Mesothelial cell of epicardium (in vitro differentiated cells): ENCODE data around the gene SPAG17. TPM values are rescaled to one million over a fixed set of nuclear protein-coding genes. Genes with fewer than 3 reads are reported as not detected.

ENCODE experiments used
- DNase-seq, 2 experiments: peaks; one replicate each; pipeline ENCODE4 v3.0.0; 2021; ENCODE audit warnings: low spot score in 2 of 2; ENCODE audit not compliant: unreplicated experiment in 2 of 2
- H3K27ac Mint-ChIP-seq: 2 replicates; pipeline ENCODE4 v1.8.0; 2021; ENCODE audit warnings: mixed read lengths
- H3K27me3 Mint-ChIP-seq: 2 replicates; pipeline ENCODE4 v1.8.0; 2021; ENCODE audit warnings: low read depth, mixed read lengths
- H3K36me3 Mint-ChIP-seq: 2 replicates; pipeline ENCODE4 v1.8.0; 2021; ENCODE audit warnings: mixed read lengths
- H3K4me1 Mint-ChIP-seq: 2 replicates; pipeline ENCODE4 v1.8.0; 2021; ENCODE audit warnings: mixed read lengths
- H3K4me3 Mint-ChIP-seq: 2 replicates; pipeline ENCODE4 v1.8.0; 2021; ENCODE audit warnings: mild to moderate bottlenecking, moderate library complexity, mixed read lengths
- H3K9me3 Mint-ChIP-seq: 2 replicates; pipeline ENCODE4 v1.8.0; 2021; ENCODE audit warnings: mixed read lengths
- total RNA-seq: library from RNA; stranded (reverse); gene quantifications from 3 replicates; pipeline ENCODE4 v1.2.1, GENCODE V29; 2021
- TF ChIP-seq, protein P1 (sequence below): fragments of 200-600 bp; sonication (generic); IDR thresholded peaks from one replicate; pipeline ENCODE4 v1.5.0; 2021; ENCODE audit warnings: antibody characterized with exemption; ENCODE audit not compliant: unreplicated experiment

Gene SPAG17
- total RNA-seq, 1 donor from 2014 or later, result 2.7 TPM

DNA sequence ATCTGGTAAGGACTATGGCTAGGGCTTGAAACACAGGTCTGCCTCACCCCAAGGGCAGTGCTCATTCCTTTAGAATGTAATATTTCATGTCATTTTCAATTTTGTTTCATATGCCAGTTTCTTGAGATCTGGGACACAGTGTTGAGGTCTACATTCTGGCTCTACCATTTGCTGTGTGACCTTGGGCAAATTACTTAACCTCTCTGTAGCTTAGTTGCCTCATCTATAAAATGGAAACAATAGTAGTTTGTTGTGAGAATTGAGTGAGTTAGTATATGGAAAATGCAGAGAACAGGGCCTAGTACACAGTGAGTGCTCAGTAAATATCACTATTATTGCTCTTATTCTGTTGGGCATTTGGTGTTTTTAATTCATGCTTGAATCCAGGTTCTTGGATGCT, 171.1 kb downstream of the SPAG17 start:
- Mint-ChIP-seq H3K36me3 (no peaks in the 10 kb centered on the region), H3K9me3 (peaks cover 4% of the 10 kb centered on the region), H3K4me1 (peaks cover 3% of the 10 kb centered on the region), H3K4me3 (no peak overlapping the region), H3K27me3 (no peaks in the 10 kb centered on the region), H3K27ac (no peak overlapping the region)
- DNase-seq, result no peak
- TF ChIP-seq, protein P1, sequence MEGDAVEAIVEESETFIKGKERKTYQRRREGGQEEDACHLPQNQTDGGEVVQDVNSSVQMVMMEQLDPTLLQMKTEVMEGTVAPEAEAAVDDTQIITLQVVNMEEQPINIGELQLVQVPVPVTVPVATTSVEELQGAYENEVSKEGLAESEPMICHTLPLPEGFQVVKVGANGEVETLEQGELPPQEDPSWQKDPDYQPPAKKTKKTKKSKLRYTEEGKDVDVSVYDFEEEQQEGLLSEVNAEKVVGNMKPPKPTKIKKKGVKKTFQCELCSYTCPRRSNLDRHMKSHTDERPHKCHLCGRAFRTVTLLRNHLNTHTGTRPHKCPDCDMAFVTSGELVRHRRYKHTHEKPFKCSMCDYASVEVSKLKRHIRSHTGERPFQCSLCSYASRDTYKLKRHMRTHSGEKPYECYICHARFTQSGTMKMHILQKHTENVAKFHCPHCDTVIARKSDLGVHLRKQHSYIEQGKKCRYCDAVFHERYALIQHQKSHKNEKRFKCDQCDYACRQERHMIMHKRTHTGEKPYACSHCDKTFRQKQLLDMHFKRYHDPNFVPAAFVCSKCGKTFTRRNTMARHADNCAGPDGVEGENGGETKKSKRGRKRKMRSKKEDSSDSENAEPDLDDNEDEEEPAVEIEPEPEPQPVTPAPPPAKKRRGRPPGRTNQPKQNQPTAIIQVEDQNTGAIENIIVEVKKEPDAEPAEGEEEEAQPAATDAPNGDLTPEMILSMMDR, result no peak

DNA sequence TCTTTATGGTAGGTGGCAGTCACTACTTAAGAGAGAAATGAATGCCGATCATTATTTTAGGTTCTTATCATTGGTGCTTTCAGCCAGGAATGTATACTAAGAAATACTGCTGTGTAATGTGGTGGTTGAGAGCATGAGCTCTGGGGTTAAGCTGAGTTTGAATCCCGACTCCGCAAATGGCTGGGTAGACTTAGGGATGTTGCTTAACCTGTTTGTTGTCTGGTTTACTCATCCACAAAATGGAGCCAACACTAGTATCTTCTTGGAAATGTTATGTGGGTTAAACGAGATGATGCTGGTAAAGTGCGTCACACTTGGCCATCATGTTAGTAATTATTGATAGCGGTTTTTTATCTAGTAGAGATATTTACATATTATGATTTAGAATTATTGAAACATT, 171.7 kb downstream of the SPAG17 start:
- no peak for DNase-seq
- no peak overlapping the region for H3K4me3 Mint-ChIP-seq
- H3K27ac Mint-ChIP-seq, result no peak overlapping the region
- H3K27me3 Mint-ChIP-seq, result no peaks in the 10 kb centered on the region
- H3K9me3 Mint-ChIP-seq, result peaks cover 4% of the 10 kb centered on the region
- H3K36me3 Mint-ChIP-seq, result no peaks in the 10 kb centered on the region
- H3K4me1 Mint-ChIP-seq, result peaks cover 3% of the 10 kb centered on the region
- TF ChIP-seq, protein P1, result no peak

DNA sequence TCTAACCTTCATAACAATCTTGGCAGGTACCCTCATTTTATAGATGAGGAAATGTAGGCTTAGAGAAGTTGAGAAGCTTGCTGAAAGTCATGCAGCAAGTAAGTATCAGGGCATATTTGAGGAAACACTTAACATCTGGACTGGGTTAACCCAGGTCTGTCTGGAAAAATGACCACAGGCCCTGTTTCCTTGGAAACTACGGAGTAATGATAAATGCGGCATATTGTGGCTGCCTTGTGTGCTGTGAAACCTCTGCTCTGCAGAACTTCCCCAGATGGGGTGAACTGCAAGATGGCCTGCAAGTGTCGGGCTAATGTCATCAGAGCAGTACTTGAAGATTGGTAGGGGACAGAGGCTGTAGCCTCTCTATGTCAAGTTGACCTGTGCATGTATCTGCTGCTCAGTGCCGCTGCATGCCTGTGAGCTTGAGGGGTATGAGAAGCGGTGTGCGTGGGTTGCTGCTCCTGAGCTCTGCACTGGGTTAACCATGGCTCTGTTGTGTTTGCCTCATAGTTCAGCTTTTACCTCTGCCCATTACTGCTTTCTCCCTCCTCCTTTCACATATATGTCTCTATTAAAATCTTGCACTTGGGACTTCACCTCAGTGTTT, 172.4 kb downstream of the SPAG17 start:
- peaks cover 3% of the 10 kb centered on the region for H3K4me1 Mint-ChIP-seq
- peaks cover 4% of the 10 kb centered on the region for H3K9me3 Mint-ChIP-seq
- DNase-seq, result no peak
- H3K4me3 Mint-ChIP-seq, result no peak overlapping the region
- no peaks in the 10 kb centered on the region for H3K36me3 Mint-ChIP-seq
- TF ChIP-seq, protein P1, result no peak
- no peaks in the 10 kb centered on the region for H3K27me3 Mint-ChIP-seq
- no peak overlapping the region for H3K27ac Mint-ChIP-seq

DNA sequence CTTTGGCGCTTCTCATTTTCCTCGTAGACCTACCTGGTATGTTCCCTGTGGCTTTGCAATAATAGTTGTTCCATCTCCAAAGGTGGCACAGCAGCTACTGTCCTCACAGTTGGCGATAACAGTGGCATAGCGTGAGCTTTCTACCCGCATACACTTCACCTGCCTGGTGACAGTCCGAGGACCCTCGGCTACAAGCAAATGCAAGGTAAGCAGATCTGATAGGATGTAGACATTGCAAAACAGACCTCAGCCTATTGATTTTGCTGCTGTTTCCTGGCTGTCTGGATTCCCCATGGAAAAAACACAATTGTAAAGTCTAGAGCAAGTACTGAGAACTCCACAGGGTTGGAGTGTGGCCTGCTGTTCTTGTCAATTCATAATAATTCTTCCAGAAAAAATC, 177.0 kb downstream of the SPAG17 start:
- no peaks in the 10 kb centered on the region for H3K27me3 Mint-ChIP-seq
- peaks cover 13% of the 10 kb centered on the region for H3K9me3 Mint-ChIP-seq
- no peak overlapping the region for H3K27ac Mint-ChIP-seq
- no peak for DNase-seq
- TF ChIP-seq, protein P1, result no peak
- no peaks in the 10 kb centered on the region for H3K36me3 Mint-ChIP-seq
- H3K4me3 Mint-ChIP-seq, result no peak overlapping the region
- peaks cover 2% of the 10 kb centered on the region for H3K4me1 Mint-ChIP-seq

DNA sequence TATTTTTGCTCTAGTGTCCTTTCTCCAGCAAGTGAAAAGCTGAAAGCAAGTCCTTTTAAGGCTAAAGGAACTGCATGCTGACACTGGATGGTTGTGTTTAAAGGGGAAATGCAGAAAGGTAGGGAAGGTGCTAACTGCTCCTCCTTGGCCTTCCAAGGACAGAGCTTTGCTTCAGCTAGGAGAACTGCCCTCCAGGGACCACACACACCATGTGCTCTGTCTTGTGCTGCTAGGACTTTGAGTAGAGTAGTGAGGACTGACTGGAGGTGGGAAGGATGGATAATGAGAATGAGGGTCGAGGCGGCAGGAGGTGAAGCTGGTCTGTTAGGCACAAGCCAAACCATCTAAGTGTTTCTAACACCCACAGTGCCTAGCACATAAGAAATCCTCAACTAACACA, 177.6 kb downstream of the SPAG17 start:
- no peaks in the 10 kb centered on the region for H3K4me1 Mint-ChIP-seq
- TF ChIP-seq, protein P1, result no peak
- no peaks in the 10 kb centered on the region for H3K36me3 Mint-ChIP-seq
- H3K27me3 Mint-ChIP-seq, result no peaks in the 10 kb centered on the region
- DNase-seq, result no peak
- H3K4me3 Mint-ChIP-seq, result no peak overlapping the region
- H3K9me3 Mint-ChIP-seq, result peaks cover 17% of the 10 kb centered on the region
- no peak overlapping the region for H3K27ac Mint-ChIP-seq

DNA sequence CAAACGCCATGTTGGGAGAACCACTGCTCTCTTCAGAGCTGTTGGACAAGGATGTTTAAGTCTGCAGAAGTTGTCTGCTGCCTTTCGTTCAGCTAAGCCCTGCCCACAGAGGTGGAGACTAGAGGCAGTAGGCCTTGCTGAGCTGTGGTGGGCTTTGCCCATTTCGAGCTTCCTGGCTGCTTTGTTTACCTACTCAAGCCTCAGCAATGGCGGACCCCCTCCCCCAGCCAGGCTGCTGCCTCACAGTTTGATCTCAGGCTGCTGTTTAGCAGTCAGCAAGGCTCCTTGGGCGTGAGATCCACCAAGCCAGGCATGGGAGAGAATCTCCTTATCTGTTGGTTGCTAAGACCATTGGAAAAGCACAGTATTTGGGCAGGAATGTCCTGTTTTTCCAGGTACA, 180.7 kb downstream of the SPAG17 start:
- TF ChIP-seq, protein P1, result no peak
- Mint-ChIP-seq H3K27ac (no peak overlapping the region), H3K4me3 (no peak overlapping the region), H3K27me3 (no peaks in the 10 kb centered on the region), H3K36me3 (no peaks in the 10 kb centered on the region), H3K9me3 (peaks cover 29% of the 10 kb centered on the region), H3K4me1 (no peaks in the 10 kb centered on the region)
- no peak for DNase-seq
